Naive B cell (primary cell): ENCODE measurements around the gene HIPK2. TPM values are rescaled to one million over a fixed set of nuclear protein-coding genes. Genes with fewer than 3 reads are reported as not detected.

ENCODE experiments used
- ATAC-seq, 2 donors: fragments of 150-1000 bp; cut with Tn5 transposase; 2 replicates each; pipeline ENCODE4 v1.10.0; 2021; ENCODE audit warnings: low read depth in 2 of 2, mild to moderate bottlenecking in 2 of 2, moderate library complexity in 2 of 2
- DNase-seq: peaks from one replicate; pipeline ENCODE4 v3.0.0; 2022
- H3K27ac Mint-ChIP-seq, 6 donors: one replicate each; pipeline ENCODE4 v1.8.0; 2020 to 2022; ENCODE audit warnings: mild to moderate bottlenecking in 6 of 6, mixed read lengths in 6 of 6, moderate library complexity in 5 of 6, inconsistent platforms in 2 of 6
- H3K27me3 Mint-ChIP-seq, 3 donors: one replicate each; pipeline ENCODE4 v1.8.0; 2021 to 2022; ENCODE audit warnings: mixed read lengths in 3 of 3, mild to moderate bottlenecking in 1 of 3
- H3K36me3 Mint-ChIP-seq, 2 donors: one replicate each; pipeline ENCODE4 v1.8.0; 2020 to 2022; ENCODE audit warnings: mixed read lengths in 2 of 2, inconsistent platforms in 1 of 2, mild to moderate bottlenecking in 1 of 2
- H3K4me1 Mint-ChIP-seq, 3 donors: one replicate each; pipeline ENCODE4 v1.8.0; 2020 to 2022; ENCODE audit warnings: mixed read lengths in 3 of 3, inconsistent platforms in 1 of 3, mild to moderate bottlenecking in 1 of 3, moderate library complexity in 1 of 3
- H3K4me3 Mint-ChIP-seq, 8 donors: one replicate each; pipeline ENCODE4 v1.8.0; 2020 to 2022; ENCODE audit warnings: mild to moderate bottlenecking in 8 of 8, mixed read lengths in 8 of 8, moderate library complexity in 8 of 8, inconsistent platforms in 2 of 8
- H3K9me3 Mint-ChIP-seq, 7 donors: one replicate each; pipeline ENCODE4 v1.8.0; 2020 to 2022; ENCODE audit warnings: mixed read lengths in 7 of 7, mild to moderate bottlenecking in 5 of 7, inconsistent platforms in 2 of 7, moderate library complexity in 1 of 7
- polyA plus RNA-seq, 6 donors: library from polyadenylated mRNA; unstranded; fragments of 300-500 nt; fragmentation: Illumina TruSeq; gene quantifications; one replicate each; pipeline ENCODE4 v1.2.3, GENCODE V29; 2021; ENCODE audit warnings: low read depth in 6 of 6

The HIPK2 gene
- polyA plus RNA-seq, 6 donors from 2014 or later = 0.54 to 1.1 (median 0.79) TPM

- no peak for ATAC-seq
- H3K27me3 Mint-ChIP-seq = no peaks in the 10 kb centered on the region
Observed at GRCh38 chr7:139758388-139758787, 19.4 kb downstream of the HIPK2 start.

GRCh38 chr7:139757968-139758367 lies 19.8 kb downstream of the HIPK2 start:
- Mint-ChIP-seq H3K9me3 (no peaks in the 10 kb centered on the region), H3K4me1 (peaks cover 9 to 30% (median 29%) of the 10 kb centered on the region in 3 donors), H3K4me3 (no peak overlapping the region), H3K27me3 (no peaks in the 10 kb centered on the region), H3K36me3 (no peaks in the 10 kb centered on the region), H3K27ac (no peak overlapping the region)
- DNase-seq (no peak), ATAC-seq (no peak)

More at GRCh38 chr7:139758388-139758787, 19.4 kb downstream of the HIPK2 start:
- Mint-ChIP-seq H3K36me3 (no peaks in the 10 kb centered on the region), H3K4me3 (no peak overlapping the region), H3K4me1 (peaks cover 10 to 29% (median 26%) of the 10 kb centered on the region in 3 donors), H3K9me3 (no peaks in the 10 kb centered on the region), H3K27ac (no peak overlapping the region)
- DNase-seq = no peak

- Mint-ChIP-seq H3K4me3 (peak overlapping the region in 1 of 8 donors; percentile 66), H3K4me1 (peaks cover 15 to 24% (median 24%) of the 10 kb centered on the region in 3 donors), H3K9me3 (no peaks in the 10 kb centered on the region), H3K27ac (no peak overlapping the region), H3K27me3 (no peaks in the 10 kb centered on the region), H3K36me3 (no peaks in the 10 kb centered on the region)
- DNase-seq (no peak), ATAC-seq (no peak)
Observed at GRCh38 chr7:139753693-139754111, 24.1 kb downstream of the HIPK2 start.

GRCh38 chr7:139753081-139753692 lies 24.6 kb downstream of the HIPK2 start:
- H3K4me3 Mint-ChIP-seq = peak overlapping the region in 1 of 8 donors; percentile 66
- no peaks in the 10 kb centered on the region for H3K27me3 Mint-ChIP-seq
- H3K36me3 Mint-ChIP-seq = no peaks in the 10 kb centered on the region
- DNase-seq = no peak
- ATAC-seq = no peak
- peaks cover 15 to 24% (median 24%) of the 10 kb centered on the region in 3 donors for H3K4me1 Mint-ChIP-seq
- peak overlapping the region in 1 of 6 donors; percentile 5 for H3K27ac Mint-ChIP-seq
- no peaks in the 10 kb centered on the region for H3K9me3 Mint-ChIP-seq

- Mint-ChIP-seq H3K36me3 (no peaks in the 10 kb centered on the region), H3K4me3 (no peak overlapping the region), H3K4me1 (peaks cover 15 to 24% (median 23%) of the 10 kb centered on the region in 3 donors), H3K27me3 (no peaks in the 10 kb centered on the region), H3K9me3 (no peaks in the 10 kb centered on the region), H3K27ac (peak overlapping the region in 1 of 6 donors; percentile 79)
- DNase-seq (no peak), ATAC-seq (no peak)
Observed at GRCh38 chr7:139752604-139753003, 25.2 kb downstream of the HIPK2 start.

- DNase-seq (no peak), ATAC-seq (no peak)
- no peaks in the 10 kb centered on the region for H3K27me3 Mint-ChIP-seq
- H3K4me1 Mint-ChIP-seq = peaks cover 15 to 24% (median 19%) of the 10 kb centered on the region in 3 donors
- H3K4me3 Mint-ChIP-seq = no peak overlapping the region
- H3K9me3 Mint-ChIP-seq = no peaks in the 10 kb centered on the region
- peak overlapping the region in 1 of 6 donors; percentile 79 for H3K27ac Mint-ChIP-seq
- H3K36me3 Mint-ChIP-seq = no peaks in the 10 kb centered on the region
Observed at GRCh38 chr7:139752148-139752547, 25.6 kb downstream of the HIPK2 start.

GRCh38 chr7:139750459-139751095 lies 27.2 kb downstream of the HIPK2 start:
- H3K36me3 Mint-ChIP-seq = no peaks in the 10 kb centered on the region
- no peaks in the 10 kb centered on the region for H3K9me3 Mint-ChIP-seq
- H3K27ac Mint-ChIP-seq = no peak overlapping the region
- peaks cover 10 to 25% (median 19%) of the 10 kb centered on the region in 3 donors for H3K4me1 Mint-ChIP-seq
- ATAC-seq (no peak), DNase-seq (no peak)
- no peaks in the 10 kb centered on the region for H3K27me3 Mint-ChIP-seq
- no peak overlapping the region for H3K4me3 Mint-ChIP-seq

GRCh38 chr7:139749545-139749944 lies 28.3 kb downstream of the HIPK2 start:
- Mint-ChIP-seq H3K36me3 (no peaks in the 10 kb centered on the region), H3K4me3 (no peak overlapping the region), H3K27me3 (no peaks in the 10 kb centered on the region), H3K4me1 (peaks cover 11 to 25% (median 15%) of the 10 kb centered on the region in 3 donors), H3K9me3 (no peaks in the 10 kb centered on the region), H3K27ac (peak overlapping the region in 2 of 6 donors; percentile 67 to 81)
- ATAC-seq (no peak), DNase-seq (no peak)

GRCh38 chr7:139748941-139749340 lies 28.9 kb downstream of the HIPK2 start:
- ATAC-seq (no peak), DNase-seq (no peak)
- Mint-ChIP-seq H3K9me3 (no peaks in the 10 kb centered on the region), H3K27me3 (no peaks in the 10 kb centered on the region), H3K27ac (no peak overlapping the region), H3K36me3 (no peaks in the 10 kb centered on the region), H3K4me3 (peak overlapping the region in 1 of 8 donors; percentile 37), H3K4me1 (peaks cover 11 to 23% (median 15%) of the 10 kb centered on the region in 3 donors)

- no peak for DNase-seq
- H3K9me3 Mint-ChIP-seq = no peaks in the 10 kb centered on the region
- H3K27ac Mint-ChIP-seq = no peak overlapping the region
- H3K4me3 Mint-ChIP-seq = peak overlapping the region in 1 of 8 donors; percentile 35
- peaks cover 11 to 18% (median 15%) of the 10 kb centered on the region in 3 donors for H3K4me1 Mint-ChIP-seq
- no peaks in the 10 kb centered on the region for H3K36me3 Mint-ChIP-seq
- no peaks in the 10 kb centered on the region for H3K27me3 Mint-ChIP-seq
- ATAC-seq = no peak
Observed at GRCh38 chr7:139748373-139748765, 29.4 kb downstream of the HIPK2 start.

GRCh38 chr7:139747662-139748372 lies 30.0 kb downstream of the HIPK2 start:
- Mint-ChIP-seq H3K4me1 (peaks cover 13 to 17% (median 15%) of the 10 kb centered on the region in 3 donors), H3K4me3 (no peak overlapping the region), H3K27ac (no peak overlapping the region), H3K36me3 (no peaks in the 10 kb centered on the region), H3K27me3 (no peaks in the 10 kb centered on the region), H3K9me3 (no peaks in the 10 kb centered on the region)
- no peak for DNase-seq
- no peak for ATAC-seq

- H3K27me3 Mint-ChIP-seq = no peaks in the 10 kb centered on the region
- no peak overlapping the region for H3K27ac Mint-ChIP-seq
- ATAC-seq = no peak
- H3K9me3 Mint-ChIP-seq = no peaks in the 10 kb centered on the region
- no peaks in the 10 kb centered on the region for H3K36me3 Mint-ChIP-seq
- no peak for DNase-seq
- peaks cover 13 to 15% (median 15%) of the 10 kb centered on the region in 3 donors for H3K4me1 Mint-ChIP-seq
- H3K4me3 Mint-ChIP-seq = peak overlapping the region in 1 of 8 donors; percentile 25
Observed at GRCh38 chr7:139746652-139747051, 31.1 kb downstream of the HIPK2 start.

GRCh38 chr7:139745678-139746143 lies 32.1 kb downstream of the HIPK2 start:
- Mint-ChIP-seq H3K9me3 (no peaks in the 10 kb centered on the region), H3K27me3 (no peaks in the 10 kb centered on the region), H3K36me3 (no peaks in the 10 kb centered on the region), H3K27ac (no peak overlapping the region), H3K4me3 (no peak overlapping the region), H3K4me1 (peaks cover 13 to 15% (median 15%) of the 10 kb centered on the region in 3 donors)
- no peak for DNase-seq
- ATAC-seq = no peak
